Measurements from ENCODE around the gene AQP7.

DNA sequence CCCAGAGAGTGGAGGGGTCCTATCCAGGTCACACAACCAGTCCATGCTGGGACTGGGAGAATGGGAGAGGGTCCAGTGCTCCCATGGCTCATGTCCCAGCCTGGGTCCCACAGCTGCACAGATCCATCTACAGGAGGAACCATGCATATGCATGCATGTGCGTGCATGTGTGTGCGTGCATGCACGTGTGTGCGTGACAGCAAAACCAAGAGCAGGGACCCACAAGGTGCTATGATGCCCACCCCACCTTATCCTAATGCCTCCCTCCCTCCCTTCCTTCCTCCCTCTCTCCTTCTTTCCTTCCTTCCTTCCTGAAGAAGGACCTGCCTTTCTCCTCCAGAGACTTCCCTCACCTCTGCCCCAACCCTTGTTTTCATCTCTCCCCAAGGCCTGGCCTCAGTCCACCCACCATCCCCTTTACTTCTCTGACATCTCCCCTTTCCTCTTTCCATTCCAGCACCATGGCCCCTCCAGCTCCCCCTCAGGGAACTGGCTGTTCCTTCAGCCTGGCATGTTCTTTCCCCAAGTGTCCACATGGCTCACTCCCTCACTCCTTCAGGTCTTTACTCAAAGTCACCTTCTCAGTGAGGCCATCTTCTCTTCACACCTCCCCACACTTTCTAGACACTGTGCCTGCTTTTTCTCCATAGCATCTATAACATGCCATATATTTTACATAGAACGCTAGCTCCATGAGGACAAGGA, 21.8 kb downstream of the AQP7 start:
- TF ChIP-seq, protein P1, sequence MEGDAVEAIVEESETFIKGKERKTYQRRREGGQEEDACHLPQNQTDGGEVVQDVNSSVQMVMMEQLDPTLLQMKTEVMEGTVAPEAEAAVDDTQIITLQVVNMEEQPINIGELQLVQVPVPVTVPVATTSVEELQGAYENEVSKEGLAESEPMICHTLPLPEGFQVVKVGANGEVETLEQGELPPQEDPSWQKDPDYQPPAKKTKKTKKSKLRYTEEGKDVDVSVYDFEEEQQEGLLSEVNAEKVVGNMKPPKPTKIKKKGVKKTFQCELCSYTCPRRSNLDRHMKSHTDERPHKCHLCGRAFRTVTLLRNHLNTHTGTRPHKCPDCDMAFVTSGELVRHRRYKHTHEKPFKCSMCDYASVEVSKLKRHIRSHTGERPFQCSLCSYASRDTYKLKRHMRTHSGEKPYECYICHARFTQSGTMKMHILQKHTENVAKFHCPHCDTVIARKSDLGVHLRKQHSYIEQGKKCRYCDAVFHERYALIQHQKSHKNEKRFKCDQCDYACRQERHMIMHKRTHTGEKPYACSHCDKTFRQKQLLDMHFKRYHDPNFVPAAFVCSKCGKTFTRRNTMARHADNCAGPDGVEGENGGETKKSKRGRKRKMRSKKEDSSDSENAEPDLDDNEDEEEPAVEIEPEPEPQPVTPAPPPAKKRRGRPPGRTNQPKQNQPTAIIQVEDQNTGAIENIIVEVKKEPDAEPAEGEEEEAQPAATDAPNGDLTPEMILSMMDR (IDR thresholded peaks at IDR 0.05; ENCODE audit: poor library complexity, severe bottlenecking), result no peak
- TF ChIP-seq SMC3 (conservative IDR thresholded peaks at IDR 0.05; ENCODE audit: poor library complexity) (no peak), EZH2 (IDR thresholded peaks at IDR 0.05; ENCODE audit: borderline replicate concordance, insufficient read depth, low read length, poor library complexity, severe bottlenecking) (no peak), POLR2AphosphoS5 (IDR thresholded peaks at IDR 0.05) (no peak), MXI1 (conservative IDR thresholded peaks at IDR 0.05; ENCODE audit: poor library complexity, severe bottlenecking) (no peak), RAD21 (conservative IDR thresholded peaks at IDR 0.05) (no peak), EP300 (conservative IDR thresholded peaks at IDR 0.05; ENCODE audit: poor library complexity, severe bottlenecking) (no peak), REST (IDR thresholded peaks at IDR 0.05; ENCODE audit: borderline replicate concordance) (no peak), TAF1 (IDR thresholded peaks at IDR 0.05; ENCODE audit: low read depth) (no peak)

All from neural cell (in vitro differentiated cells).